Prostate gland (tissue), 2 donors: ENCODE results near the gene PRAF2. TPM values are rescaled to one million over a fixed set of nuclear protein-coding genes. Genes with fewer than 3 reads are reported as not detected.

Experiments used
- DNase-seq: peaks from one replicate; pipeline ENCODE4 v3.0.0-alpha.2; 2019; ENCODE audit warnings: low spot score
- H3K27ac ChIP-seq, 2 donors: fragments of 200-600 bp; sonication (generic); 2 replicates each; pipeline ENCODE4 v1.5.1; 2017 to 2019
- H3K27me3 ChIP-seq: fragments of 200-600 bp; sonication (generic); replicated peaks from 2 replicates; pipeline ENCODE4 v1.5.1; 2019; ENCODE audit not compliant: insufficient read depth
- H3K36me3 ChIP-seq, 2 donors: fragments of 200-600 bp; sonication (generic); 1 replicate in 1 of 2; 2 replicates in 1 of 2; pipeline versions ENCODE4 v1.5.1 to v1.8.1; 2017 to 2019
- H3K4me1 ChIP-seq: fragments of 200-600 bp; sonication (generic); replicated peaks from 2 replicates; pipeline ENCODE4 v1.5.1; 2019
- H3K4me3 ChIP-seq, 2 donors: fragments of 200-600 bp; sonication (generic); 2 replicates each; pipeline ENCODE4 v1.5.1; 2017 to 2019
- H3K9me3 ChIP-seq: fragments of 200-600 bp; sonication (generic); 2 replicates; pipeline ENCODE4 v1.5.1; 2017
- POLR2A ChIP-seq: fragments of 450-650 bp; IDR thresholded peaks from one replicate; pipeline ENCODE4 v1.6.1; 2016; ENCODE audit warnings: antibody characterized with exemption, mild to moderate bottlenecking
- POLR2AphosphoS5 ChIP-seq: sonication (generic); formaldehyde crosslinking; IDR thresholded peaks from one replicate; pipeline ENCODE4 v1.6.1; 2017; ENCODE audit warnings: antibody characterized with exemption
- WGBS: methylation state at CpG from one replicate; pipeline ENCODE4 v1.1.5; 2018; 5-methylcytosine and 5-hydroxymethylcytosine counted together
- intact Hi-C: fragments of 100-400 bp; cut with DNase I; formaldehyde crosslinking; loops from one replicate; pipeline ENCODE4 v1.14.2; 2022
- total RNA-seq, 2 donors: library from RNA; depleted of rRNA; stranded (reverse); fragments of >200 nt; gene quantifications; one replicate each; pipeline ENCODE4 v1.1.0, GENCODE V29; 2016
- TF ChIP-seq, protein P1 (sequence below), 4 experiments: fragments of 200-600 bp in 2 of 4; fragments of 450-650 bp in 2 of 4; sonication (generic) in 2 of 4; IDR thresholded peaks; 1 replicate in 3 of 4; 2 replicates in 1 of 4; pipeline ENCODE4 v1.5.1; 2016 to 2019; ENCODE audit warnings: antibody characterized with exemption in 4 of 4, mild to moderate bottlenecking in 2 of 4, moderate library complexity in 2 of 4

The PRAF2 gene
- total RNA-seq, 2 donors from 2014 or later: 13.9 to 42.9 TPM

GRCh38 chrX:49064303-49064702 lies 9.5 kb downstream of the PRAF2 start:
- no peaks in the 10 kb centered on the region for H3K4me1 ChIP-seq
- 95% methylated on average over 4 of the region's 20 CpGs for WGBS
- no peaks in the 10 kb centered on the region for H3K27me3 ChIP-seq
- intact Hi-C loops: no loop called here
- H3K9me3 ChIP-seq: no peaks in the 10 kb centered on the region
- H3K4me3 ChIP-seq: no peak overlapping the region
- TF ChIP-seq, protein P1, sequence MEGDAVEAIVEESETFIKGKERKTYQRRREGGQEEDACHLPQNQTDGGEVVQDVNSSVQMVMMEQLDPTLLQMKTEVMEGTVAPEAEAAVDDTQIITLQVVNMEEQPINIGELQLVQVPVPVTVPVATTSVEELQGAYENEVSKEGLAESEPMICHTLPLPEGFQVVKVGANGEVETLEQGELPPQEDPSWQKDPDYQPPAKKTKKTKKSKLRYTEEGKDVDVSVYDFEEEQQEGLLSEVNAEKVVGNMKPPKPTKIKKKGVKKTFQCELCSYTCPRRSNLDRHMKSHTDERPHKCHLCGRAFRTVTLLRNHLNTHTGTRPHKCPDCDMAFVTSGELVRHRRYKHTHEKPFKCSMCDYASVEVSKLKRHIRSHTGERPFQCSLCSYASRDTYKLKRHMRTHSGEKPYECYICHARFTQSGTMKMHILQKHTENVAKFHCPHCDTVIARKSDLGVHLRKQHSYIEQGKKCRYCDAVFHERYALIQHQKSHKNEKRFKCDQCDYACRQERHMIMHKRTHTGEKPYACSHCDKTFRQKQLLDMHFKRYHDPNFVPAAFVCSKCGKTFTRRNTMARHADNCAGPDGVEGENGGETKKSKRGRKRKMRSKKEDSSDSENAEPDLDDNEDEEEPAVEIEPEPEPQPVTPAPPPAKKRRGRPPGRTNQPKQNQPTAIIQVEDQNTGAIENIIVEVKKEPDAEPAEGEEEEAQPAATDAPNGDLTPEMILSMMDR (IDR thresholded peaks at IDR 0.05): no peak
- no peak for TF ChIP-seq POLR2A
- no peak for TF ChIP-seq POLR2AphosphoS5
- no peaks in the 10 kb centered on the region for H3K36me3 ChIP-seq
- H3K27ac ChIP-seq: no peak overlapping the region
- no peak for DNase-seq

DNA sequence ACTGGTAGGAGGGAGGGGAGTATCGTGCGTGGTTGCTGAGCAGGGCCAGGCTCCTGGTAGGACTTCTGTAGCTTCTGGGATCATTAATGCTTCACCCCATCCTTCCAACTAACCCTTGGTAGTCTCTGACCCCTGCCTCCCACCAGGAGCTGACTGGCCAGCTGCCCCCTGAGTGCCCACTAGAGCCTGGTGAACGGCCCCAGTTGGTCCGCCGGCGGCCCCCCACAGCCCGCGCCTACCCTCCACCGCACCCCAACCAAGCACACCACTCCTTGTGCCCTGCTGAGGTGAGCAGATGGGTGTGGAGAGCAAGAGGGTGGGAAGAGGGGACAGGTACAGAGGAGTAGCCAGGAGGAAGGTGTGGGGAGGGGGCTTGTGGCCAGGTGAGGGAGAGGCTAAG lies 10.1 kb downstream of the PRAF2 start:
- intact Hi-C loops: no loop called here
- 93% methylated on average over 5 of the region's 9 CpGs for WGBS

DNA sequence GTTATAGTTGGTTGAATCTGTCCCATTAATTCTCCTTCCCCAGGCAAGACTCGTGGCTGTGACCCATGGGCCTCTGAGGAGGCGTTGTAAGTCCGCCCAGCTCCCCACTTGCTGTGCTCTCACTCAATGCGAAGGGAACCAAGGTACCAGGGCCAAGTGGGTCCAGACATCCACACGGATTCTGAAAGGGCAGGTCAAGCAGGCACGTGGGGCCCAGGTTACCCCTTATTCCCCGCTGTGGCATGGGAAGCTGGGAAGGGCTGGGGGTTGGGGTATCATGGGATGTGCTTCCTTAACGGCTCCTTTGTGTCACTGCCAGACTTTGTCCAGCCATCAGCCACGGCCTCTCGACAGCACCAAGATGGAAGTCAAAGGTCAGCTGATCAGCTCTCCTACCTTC lies 11.9 kb downstream of the PRAF2 start:
- Histone ChIP-seq H3K4me3 (no peak overlapping the region), H3K36me3 (no peaks in the 10 kb centered on the region), H3K4me1 (no peaks in the 10 kb centered on the region), H3K9me3 (no peaks in the 10 kb centered on the region), H3K27me3 (no peaks in the 10 kb centered on the region), H3K27ac (no peak overlapping the region)
- DNase-seq: no peak
- no CpG with 5 or more reads among the region's 10 CpGs for WGBS
- TF ChIP-seq, protein P1 (IDR thresholded peaks at IDR 0.05): no peak
- TF ChIP-seq POLR2AphosphoS5 (no peak), POLR2A (no peak)
- intact Hi-C loops: no loop called here

More for the DNA sequence above, 10.1 kb downstream of the PRAF2 start:
- no peaks in the 10 kb centered on the region for H3K9me3 ChIP-seq
- TF ChIP-seq POLR2A (no peak), POLR2AphosphoS5 (no peak)
- TF ChIP-seq, protein P1 (IDR thresholded peaks at IDR 0.05): no peak
- H3K27ac ChIP-seq: no peak overlapping the region
- H3K4me3 ChIP-seq: no peak overlapping the region
- H3K27me3 ChIP-seq: no peaks in the 10 kb centered on the region
- no peak for DNase-seq
- H3K36me3 ChIP-seq: no peaks in the 10 kb centered on the region
- H3K4me1 ChIP-seq: no peaks in the 10 kb centered on the region

- H3K27ac ChIP-seq: no peak overlapping the region
- no peaks in the 10 kb centered on the region for H3K4me1 ChIP-seq
- intact Hi-C loops: no loop called here
- H3K36me3 ChIP-seq: no peaks in the 10 kb centered on the region
- no peaks in the 10 kb centered on the region for H3K27me3 ChIP-seq
- 86% methylated on average over 7 of the region's 7 CpGs for WGBS
- no peak for DNase-seq
- H3K4me3 ChIP-seq: no peak overlapping the region
- no peaks in the 10 kb centered on the region for H3K9me3 ChIP-seq
- TF ChIP-seq POLR2A: no peak
- TF ChIP-seq, protein P1 (IDR thresholded peaks at IDR 0.05): no peak
- no peak for TF ChIP-seq POLR2AphosphoS5
Measured at GRCh38 chrX:49061490-49061889, 12.3 kb downstream of the PRAF2 start.

DNA sequence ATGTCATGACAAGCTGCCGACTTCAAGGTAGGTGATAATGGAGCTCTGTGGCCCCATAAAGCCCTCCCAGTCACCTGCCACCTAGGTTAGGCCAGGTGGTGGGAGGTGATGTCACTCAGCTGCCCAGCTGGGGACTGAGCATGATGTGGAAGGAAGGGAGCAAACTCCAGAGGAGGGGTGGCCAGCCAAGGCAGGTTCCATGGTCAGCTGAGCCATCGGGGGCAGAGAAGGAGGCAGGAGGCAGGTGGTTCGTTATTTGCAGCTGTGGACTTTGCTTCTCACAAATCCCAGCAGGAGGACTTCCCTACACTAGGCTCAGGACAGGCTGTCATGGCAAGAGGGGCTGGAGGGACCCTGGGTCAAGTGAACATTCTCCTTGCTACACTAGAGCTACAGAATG lies 12.9 kb downstream of the PRAF2 start:
- Histone ChIP-seq H3K27me3 (no peaks in the 10 kb centered on the region), H3K27ac (no peak overlapping the region), H3K9me3 (no peaks in the 10 kb centered on the region), H3K36me3 (no peaks in the 10 kb centered on the region), H3K4me3 (no peak overlapping the region), H3K4me1 (no peaks in the 10 kb centered on the region)
- DNase-seq: no peak
- intact Hi-C loops: no loop called here
- TF ChIP-seq POLR2AphosphoS5: no peak
- TF ChIP-seq, protein P1 (IDR thresholded peaks at IDR 0.05): no peak
- TF ChIP-seq POLR2A: no peak
- 29% methylated on average over 1 of the region's 3 CpGs for WGBS
